Cerebellar cortex (tissue), 1 donor: ENCODE measurements around the gene SCIN.
"Not testable (repeated sequence)": the region's sequence is repeated elsewhere in the genome, so short reads cannot be mapped to it uniquely, and the experiment has no call there.

ENCODE experiments used
- DNase-seq: peaks from one replicate; pipeline ENCODE4 v3.0.0-alpha.2; 2015; ENCODE audit warnings: low spot score

SCIN gene

GRCh38 chr7:12688485-12689170 is 118.1 kb downstream of the SCIN start:
- DNase-seq, result not testable (repeated sequence)

- no peak for DNase-seq
Observed at GRCh38 chr7:12689451-12689850, 118.9 kb downstream of the SCIN start.

- DNase-seq, result no peak
Observed at GRCh38 chr7:12690041-12690878, 119.7 kb downstream of the SCIN start.

GRCh38 chr7:12691388-12691787 is 120.9 kb downstream of the SCIN start:
- DNase-seq, result not testable (repeated sequence)

- DNase-seq, result no peak
Observed at GRCh38 chr7:12692035-12692434, 121.5 kb downstream of the SCIN start.

- DNase-seq, result no peak
Observed at GRCh38 chr7:12692479-12693259, 122.1 kb downstream of the SCIN start.

GRCh38 chr7:12694817-12695216 is 124.3 kb downstream of the SCIN start:
- no peak for DNase-seq

GRCh38 chr7:12695965-12696364 is 125.4 kb downstream of the SCIN start:
- DNase-seq, result no peak

- no peak for DNase-seq
Observed at GRCh38 chr7:12699299-12699698, 128.8 kb downstream of the SCIN start.

GRCh38 chr7:12701433-12701832 is 130.9 kb downstream of the SCIN start:
- DNase-seq, result no peak

GRCh38 chr7:12703881-12704280 is 133.4 kb downstream of the SCIN start:
- DNase-seq, result no peak

- DNase-seq, result no peak
Observed at GRCh38 chr7:12705878-12706277, 135.4 kb downstream of the SCIN start.

GRCh38 chr7:12706900-12707536 is 136.5 kb downstream of the SCIN start:
- DNase-seq, result no peak

- DNase-seq, result no peak
Observed at GRCh38 chr7:12708314-12708713, 137.8 kb downstream of the SCIN start.
